ENCODE data around the gene ATP1A1. TPM values are rescaled to one million over a fixed set of nuclear protein-coding genes. Genes with fewer than 3 reads are reported as not detected.

The ATP1A1 gene
- total RNA-seq, 4 donors from 2014 or later = 556 to 703 (median 561) TPM

- Histone ChIP-seq H3K27me3 (no peaks in the 10 kb centered on the region), H3K36me3 (no peaks in the 10 kb centered on the region), H3K9me3 (no peaks in the 10 kb centered on the region), H3K4me3 (no peak overlapping the region), H3K27ac (no peak overlapping the region), H3K4me1 (no peaks in the 10 kb centered on the region)
- WGBS = 94% methylated on average over 3 of the region's 3 CpGs
- TF ChIP-seq EP300 (IDR thresholded peaks at IDR 0.05) (no peak), CTCF (IDR thresholded peaks at IDR 0.05) (no peak), POLR2AphosphoS5 (IDR thresholded peaks at IDR 0.05) (no peak), POLR2A (IDR thresholded peaks at IDR 0.05) (no peak)
- DNase-seq (ENCODE audit: low spot score in 2 of 2) = no peak
Measured at GRCh38 chr1:116446686-116447085, 73.6 kb downstream of the ATP1A1 start.

GRCh38 chr1:116448785-116449385 lies 75.8 kb downstream of the ATP1A1 start:
- no peak overlapping the region for H3K27ac ChIP-seq
- no peaks in the 10 kb centered on the region for H3K4me1 ChIP-seq
- no peaks in the 10 kb centered on the region for H3K27me3 ChIP-seq
- H3K9me3 ChIP-seq = no peaks in the 10 kb centered on the region
- H3K36me3 ChIP-seq = no peaks in the 10 kb centered on the region
- DNase-seq (ENCODE audit: low spot score in 2 of 2) = no peak
- TF ChIP-seq CTCF (IDR thresholded peaks at IDR 0.05) (no peak), POLR2A (IDR thresholded peaks at IDR 0.05) (no peak), POLR2AphosphoS5 (IDR thresholded peaks at IDR 0.05) (no peak), EP300 (IDR thresholded peaks at IDR 0.05) (no peak)
- WGBS = 73% methylated on average over 7 of the region's 7 CpGs
- H3K4me3 ChIP-seq = no peak overlapping the region

GRCh38 chr1:116449578-116449977 lies 76.5 kb downstream of the ATP1A1 start:
- Histone ChIP-seq H3K4me1 (no peaks in the 10 kb centered on the region), H3K9me3 (no peaks in the 10 kb centered on the region), H3K27ac (no peak overlapping the region), H3K27me3 (no peaks in the 10 kb centered on the region), H3K36me3 (no peaks in the 10 kb centered on the region), H3K4me3 (no peak overlapping the region)
- no peak for DNase-seq (ENCODE audit: low spot score in 2 of 2)
- TF ChIP-seq CTCF (IDR thresholded peaks at IDR 0.05) (no peak), POLR2AphosphoS5 (IDR thresholded peaks at IDR 0.05) (no peak), EP300 (IDR thresholded peaks at IDR 0.05) (no peak)

GRCh38 chr1:116451702-116452101 lies 78.7 kb downstream of the ATP1A1 start:
- H3K27me3 ChIP-seq = no peaks in the 10 kb centered on the region
- no peak overlapping the region for H3K27ac ChIP-seq
- H3K36me3 ChIP-seq = no peaks in the 10 kb centered on the region
- no peak for DNase-seq (ENCODE audit: low spot score in 2 of 2)
- no peaks in the 10 kb centered on the region for H3K4me1 ChIP-seq
- no peak overlapping the region for H3K4me3 ChIP-seq
- TF ChIP-seq EP300 (IDR thresholded peaks at IDR 0.05) (no peak), POLR2AphosphoS5 (IDR thresholded peaks at IDR 0.05) (no peak), POLR2A (IDR thresholded peaks at IDR 0.05) (no peak), CTCF (IDR thresholded peaks at IDR 0.05) (no peak)
- H3K9me3 ChIP-seq = no peaks in the 10 kb centered on the region

GRCh38 chr1:116453481-116453880 lies 80.4 kb downstream of the ATP1A1 start:
- Histone ChIP-seq H3K4me3 (no peak overlapping the region), H3K36me3 (no peaks in the 10 kb centered on the region), H3K27me3 (no peaks in the 10 kb centered on the region), H3K4me1 (no peaks in the 10 kb centered on the region), H3K9me3 (no peaks in the 10 kb centered on the region), H3K27ac (no peak overlapping the region)
- TF ChIP-seq EP300 (IDR thresholded peaks at IDR 0.05) (no peak), POLR2A (IDR thresholded peaks at IDR 0.05) (no peak), POLR2AphosphoS5 (IDR thresholded peaks at IDR 0.05) (no peak), CTCF (IDR thresholded peaks at IDR 0.05) (no peak)
- 81% methylated on average over 2 of the region's 2 CpGs for WGBS
- DNase-seq (ENCODE audit: low spot score in 2 of 2) = no peak

Data from suprapubic skin (tissue), 4 donors.